Measurements from ENCODE around the gene MUC3A.

MUC3A gene

GRCh38 chr7:101009629-101010028 lies 60.3 kb downstream of the MUC3A start:
- H3K27me3 ChIP-seq (ENCODE audit: insufficient read depth, low read depth, severe bottlenecking), result peaks cover 93% of the 10 kb centered on the region
- DNase-seq, result no peak
- no peak overlapping the region for H3K27ac ChIP-seq
- H3K4me3 ChIP-seq (ENCODE audit: low read depth, low read length), result no peak overlapping the region
- peaks cover 4% of the 10 kb centered on the region for H3K9me3 ChIP-seq (ENCODE audit: severe bottlenecking)
- no peak for TF ChIP-seq CTCF (IDR thresholded peaks at IDR 0.05; ENCODE audit: low read depth, low read length)
- H3K36me3 ChIP-seq, result no peaks in the 10 kb centered on the region

- no peak for DNase-seq
- Histone ChIP-seq H3K4me3 (ENCODE audit: low read depth, low read length) (no peak overlapping the region), H3K27ac (no peak overlapping the region), H3K36me3 (no peaks in the 10 kb centered on the region), H3K9me3 (ENCODE audit: severe bottlenecking) (no peaks in the 10 kb centered on the region), H3K27me3 (ENCODE audit: insufficient read depth, low read depth, severe bottlenecking) (peaks cover 95% of the 10 kb centered on the region)
- TF ChIP-seq CTCF (IDR thresholded peaks at IDR 0.05; ENCODE audit: low read depth, low read length), result no peak
Observed at GRCh38 chr7:101012931-101013330, 63.6 kb downstream of the MUC3A start.

GRCh38 chr7:101015626-101016025 lies 66.3 kb downstream of the MUC3A start:
- H3K36me3 ChIP-seq, result no peaks in the 10 kb centered on the region
- no peak overlapping the region for H3K4me3 ChIP-seq (ENCODE audit: low read depth, low read length)
- no peaks in the 10 kb centered on the region for H3K9me3 ChIP-seq (ENCODE audit: severe bottlenecking)
- DNase-seq, result no peak
- H3K27ac ChIP-seq, result no peak overlapping the region
- no peak for TF ChIP-seq CTCF (IDR thresholded peaks at IDR 0.05; ENCODE audit: low read depth, low read length)
- peaks cover 92% of the 10 kb centered on the region for H3K27me3 ChIP-seq (ENCODE audit: insufficient read depth, low read depth, severe bottlenecking)

- H3K27ac ChIP-seq, result no peak overlapping the region
- H3K9me3 ChIP-seq (ENCODE audit: severe bottlenecking), result no peaks in the 10 kb centered on the region
- H3K4me3 ChIP-seq (ENCODE audit: low read depth, low read length), result no peak overlapping the region
- no peaks in the 10 kb centered on the region for H3K36me3 ChIP-seq
- no peak for DNase-seq
- TF ChIP-seq CTCF (IDR thresholded peaks at IDR 0.05; ENCODE audit: low read depth, low read length), result no peak
- H3K27me3 ChIP-seq (ENCODE audit: insufficient read depth, low read depth, severe bottlenecking), result peaks cover 89% of the 10 kb centered on the region
Observed at GRCh38 chr7:101017064-101017777, 67.9 kb downstream of the MUC3A start.

Data from WERI-Rb-1 (cell line).